ENCODE data around the gene MOB2.

DNA sequence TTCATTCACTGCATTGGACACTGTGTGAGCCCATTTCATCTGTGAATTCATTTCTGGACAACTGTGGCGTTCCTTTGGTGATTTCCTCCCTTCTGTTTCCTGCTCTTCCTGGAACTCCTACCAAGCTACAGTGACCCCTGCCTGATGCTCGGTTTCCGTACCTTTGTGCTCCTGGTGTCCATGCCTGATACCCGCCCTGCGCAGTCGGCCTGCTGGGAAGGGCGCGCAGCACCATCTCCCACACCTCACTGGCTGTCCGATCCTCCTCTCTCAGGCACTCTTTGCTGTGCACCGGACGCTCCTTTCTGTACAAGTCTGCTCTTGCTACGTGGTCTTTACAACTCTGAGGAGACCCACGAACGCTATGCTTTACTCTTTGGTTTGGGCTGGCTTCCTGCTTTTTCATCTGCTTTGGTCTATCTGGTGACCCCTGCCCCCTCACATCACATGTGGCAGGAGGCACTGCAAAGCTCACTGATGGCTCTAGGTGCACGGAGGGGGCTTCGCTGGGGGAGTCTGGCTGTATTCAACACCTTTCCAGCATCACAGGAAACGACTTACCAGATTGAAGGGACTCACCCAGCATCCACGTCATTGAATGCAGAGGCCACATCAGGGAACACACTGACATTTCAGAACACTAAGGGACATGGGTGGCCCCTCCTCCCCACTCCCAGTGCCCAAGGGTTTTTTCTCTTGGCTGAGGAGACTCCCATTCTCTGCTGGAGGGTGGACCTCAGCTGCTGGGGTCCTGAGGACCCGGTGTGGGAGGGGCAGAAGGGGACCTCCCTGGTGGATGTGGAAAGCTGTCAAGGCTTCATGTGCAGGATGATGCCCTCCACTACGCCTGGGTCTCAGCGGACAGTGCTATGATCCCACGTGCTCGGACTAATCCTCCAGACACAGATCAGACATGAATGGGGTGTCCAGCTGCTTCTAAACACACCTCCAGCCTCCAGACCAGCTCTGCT, 27.0 kb upstream of the MOB2 start:
- TF ChIP-seq, protein P1, sequence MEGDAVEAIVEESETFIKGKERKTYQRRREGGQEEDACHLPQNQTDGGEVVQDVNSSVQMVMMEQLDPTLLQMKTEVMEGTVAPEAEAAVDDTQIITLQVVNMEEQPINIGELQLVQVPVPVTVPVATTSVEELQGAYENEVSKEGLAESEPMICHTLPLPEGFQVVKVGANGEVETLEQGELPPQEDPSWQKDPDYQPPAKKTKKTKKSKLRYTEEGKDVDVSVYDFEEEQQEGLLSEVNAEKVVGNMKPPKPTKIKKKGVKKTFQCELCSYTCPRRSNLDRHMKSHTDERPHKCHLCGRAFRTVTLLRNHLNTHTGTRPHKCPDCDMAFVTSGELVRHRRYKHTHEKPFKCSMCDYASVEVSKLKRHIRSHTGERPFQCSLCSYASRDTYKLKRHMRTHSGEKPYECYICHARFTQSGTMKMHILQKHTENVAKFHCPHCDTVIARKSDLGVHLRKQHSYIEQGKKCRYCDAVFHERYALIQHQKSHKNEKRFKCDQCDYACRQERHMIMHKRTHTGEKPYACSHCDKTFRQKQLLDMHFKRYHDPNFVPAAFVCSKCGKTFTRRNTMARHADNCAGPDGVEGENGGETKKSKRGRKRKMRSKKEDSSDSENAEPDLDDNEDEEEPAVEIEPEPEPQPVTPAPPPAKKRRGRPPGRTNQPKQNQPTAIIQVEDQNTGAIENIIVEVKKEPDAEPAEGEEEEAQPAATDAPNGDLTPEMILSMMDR (IDR thresholded peaks at IDR 0.05), result no peak
- no peak for TF ChIP-seq POLR2A (IDR thresholded peaks at IDR 0.05)

Measured in vagina (tissue), 2 donors.